GM06990 (cell line): ENCODE data around the gene WDR17.

Experiments used
- DNase-seq: peaks from one replicate; pipeline ENCODE4 v3.0.0-alpha.2; 2011; ENCODE audit not compliant: insufficient read length; ENCODE audit errors: extremely low read depth
- H3K27me3 ChIP-seq: replicated peaks from 2 replicates; pipeline ENCODE4 v1.6.0; 2011; ENCODE audit warnings: low read length; ENCODE audit not compliant: control insufficient read depth, insufficient read depth
- H3K36me3 ChIP-seq: 2 replicates; pipeline ENCODE4 v1.5.1; 2011; ENCODE audit warnings: low read length; ENCODE audit not compliant: control insufficient read depth, insufficient read depth
- H3K4me3 ChIP-seq: replicated peaks from 2 replicates; pipeline ENCODE4 v1.5.1; 2011; ENCODE audit warnings: low read depth, mild to moderate bottlenecking, control low read depth, low read length
- CTCF ChIP-seq: IDR thresholded peaks from 2 replicates; pipeline ENCODE4 v1.5.1; 2011; ENCODE audit warnings: low read length, control low read depth, mild to moderate bottlenecking, inconsistent platforms; ENCODE audit not compliant: insufficient read depth, poor library complexity, severe bottlenecking

Gene WDR17

GRCh38 chr4:176223561-176223960 is 157.9 kb downstream of the WDR17 start:
- no peak for DNase-seq
- no peaks in the 10 kb centered on the region for H3K36me3 ChIP-seq
- no peak overlapping the region for H3K4me3 ChIP-seq
- H3K27me3 ChIP-seq: no peaks in the 10 kb centered on the region
- TF ChIP-seq CTCF: no peak

- no peak for TF ChIP-seq CTCF
- H3K27me3 ChIP-seq: no peaks in the 10 kb centered on the region
- DNase-seq: no peak
- H3K4me3 ChIP-seq: no peak overlapping the region
- H3K36me3 ChIP-seq: no peaks in the 10 kb centered on the region
Observed at GRCh38 chr4:176226736-176227135, 161.1 kb downstream of the WDR17 start.

GRCh38 chr4:176229645-176230044 is 164.0 kb downstream of the WDR17 start:
- Histone ChIP-seq H3K36me3 (no peaks in the 10 kb centered on the region), H3K4me3 (no peak overlapping the region), H3K27me3 (no peaks in the 10 kb centered on the region)
- no peak for TF ChIP-seq CTCF
- no peak for DNase-seq
